ENCODE data around the gene RGL4. TPM values are rescaled to one million over a fixed set of nuclear protein-coding genes. Genes with fewer than 3 reads are reported as not detected.

The RGL4 gene
- total RNA-seq, 4 donors from 2014 or later = 0.27 TPM; not detected in 3

DNA sequence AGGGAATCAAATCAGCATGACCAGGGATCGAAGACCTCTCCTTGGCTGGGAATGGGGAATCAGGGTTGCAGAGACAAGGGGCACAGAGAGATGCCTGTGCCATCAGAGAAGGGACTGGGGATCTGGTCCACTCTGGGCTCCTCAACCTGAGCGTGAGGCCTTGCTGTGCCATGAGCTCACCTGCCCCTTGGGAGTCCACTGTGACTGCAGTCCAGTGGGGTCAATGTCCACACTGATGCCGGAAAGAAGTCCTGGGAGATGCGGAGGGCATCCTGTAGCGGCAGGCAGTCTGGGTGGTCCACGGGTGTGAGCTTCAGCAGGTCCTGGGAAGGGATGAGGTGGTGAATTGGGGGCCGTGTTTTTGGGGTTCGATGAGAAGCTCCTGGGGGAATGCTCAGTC lies 7.3 kb upstream of the RGL4 start:
- Histone ChIP-seq H3K27me3 (no peaks in the 10 kb centered on the region), H3K27ac (no peak overlapping the region), H3K4me3 (no peak overlapping the region), H3K9me3 (no peaks in the 10 kb centered on the region), H3K4me1 (peaks cover 0 to 33% (median 13%) of the 10 kb centered on the region in 3 donors), H3K36me3 (peaks cover 0 to 26% of the 10 kb centered on the region in 2 donors)
- TF ChIP-seq EP300 (IDR thresholded peaks at IDR 0.05) = no peak
- TF ChIP-seq, protein P1, sequence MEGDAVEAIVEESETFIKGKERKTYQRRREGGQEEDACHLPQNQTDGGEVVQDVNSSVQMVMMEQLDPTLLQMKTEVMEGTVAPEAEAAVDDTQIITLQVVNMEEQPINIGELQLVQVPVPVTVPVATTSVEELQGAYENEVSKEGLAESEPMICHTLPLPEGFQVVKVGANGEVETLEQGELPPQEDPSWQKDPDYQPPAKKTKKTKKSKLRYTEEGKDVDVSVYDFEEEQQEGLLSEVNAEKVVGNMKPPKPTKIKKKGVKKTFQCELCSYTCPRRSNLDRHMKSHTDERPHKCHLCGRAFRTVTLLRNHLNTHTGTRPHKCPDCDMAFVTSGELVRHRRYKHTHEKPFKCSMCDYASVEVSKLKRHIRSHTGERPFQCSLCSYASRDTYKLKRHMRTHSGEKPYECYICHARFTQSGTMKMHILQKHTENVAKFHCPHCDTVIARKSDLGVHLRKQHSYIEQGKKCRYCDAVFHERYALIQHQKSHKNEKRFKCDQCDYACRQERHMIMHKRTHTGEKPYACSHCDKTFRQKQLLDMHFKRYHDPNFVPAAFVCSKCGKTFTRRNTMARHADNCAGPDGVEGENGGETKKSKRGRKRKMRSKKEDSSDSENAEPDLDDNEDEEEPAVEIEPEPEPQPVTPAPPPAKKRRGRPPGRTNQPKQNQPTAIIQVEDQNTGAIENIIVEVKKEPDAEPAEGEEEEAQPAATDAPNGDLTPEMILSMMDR (IDR thresholded peaks at IDR 0.05) = no peak
- TF ChIP-seq POLR2AphosphoS5 (IDR thresholded peaks at IDR 0.05) = no peak
- TF ChIP-seq POLR2A (IDR thresholded peaks at IDR 0.05) = no peak
- 91 to 100% methylated on average over 1 to 4 of the region's 8 CpGs for WGBS, 2 donors (ENCODE audit: low coverage in 1 of 2)
- no peak for ATAC-seq

DNA sequence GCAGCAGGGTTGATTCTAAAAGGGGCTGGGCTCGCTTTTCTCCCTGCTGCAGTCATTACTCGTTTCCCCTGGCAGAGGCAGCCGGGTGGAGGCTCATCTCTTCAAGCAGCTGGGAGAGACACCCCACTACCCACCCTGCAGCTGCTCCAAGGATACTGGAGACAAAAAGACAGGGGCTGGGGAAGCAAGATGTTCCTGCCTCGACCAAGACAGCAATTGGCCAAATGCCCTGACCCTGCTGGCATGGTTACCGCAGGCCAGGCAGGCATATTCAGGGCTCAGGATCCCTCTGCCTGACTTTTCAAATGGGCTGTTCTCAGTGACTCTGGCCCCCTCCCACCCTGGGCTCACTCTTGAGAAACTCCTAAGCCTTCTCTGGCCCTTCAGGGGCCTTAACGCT lies 6.8 kb upstream of the RGL4 start:
- ATAC-seq = no peak
- no peak overlapping the region for H3K4me3 ChIP-seq
- H3K9me3 ChIP-seq = no peaks in the 10 kb centered on the region
- peaks cover 0 to 33% (median 13%) of the 10 kb centered on the region in 3 donors for H3K4me1 ChIP-seq
- no peak overlapping the region for H3K27ac ChIP-seq
- WGBS, 2 donors (ENCODE audit: low coverage in 1 of 2) = no CpG with 5 or more reads among the region's 6 CpGs
- peaks cover 0 to 26% of the 10 kb centered on the region in 2 donors for H3K36me3 ChIP-seq
- H3K27me3 ChIP-seq = no peaks in the 10 kb centered on the region
- no peak for TF ChIP-seq POLR2A (IDR thresholded peaks at IDR 0.05)
- TF ChIP-seq EP300 (IDR thresholded peaks at IDR 0.05) = no peak
- no peak for TF ChIP-seq POLR2AphosphoS5 (IDR thresholded peaks at IDR 0.05)
- TF ChIP-seq, protein P1 (IDR thresholded peaks at IDR 0.05) = no peak

DNA sequence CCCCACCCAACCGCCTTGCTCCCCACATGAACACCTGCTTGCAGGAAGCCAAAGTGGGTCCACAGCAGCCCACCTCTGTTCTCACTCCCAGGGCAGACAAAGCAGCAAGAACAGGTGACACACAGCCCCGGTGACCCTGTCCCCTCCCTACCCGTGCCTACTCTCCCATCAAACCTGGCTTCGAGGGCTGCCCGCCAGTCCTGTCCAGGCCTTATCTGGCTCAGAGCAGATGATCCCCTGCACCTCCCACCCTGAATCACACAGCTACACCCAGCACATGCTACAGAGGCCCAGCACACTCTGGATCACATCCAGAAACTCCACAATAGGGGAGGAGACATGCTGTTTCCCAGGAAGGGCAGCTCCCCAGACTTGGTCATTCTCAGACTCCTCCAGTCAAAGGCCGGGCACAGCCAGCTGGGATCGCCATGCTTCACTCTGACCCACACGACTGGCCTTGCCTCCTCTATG lies 6.2 kb upstream of the RGL4 start:
- WGBS, 2 donors (ENCODE audit: low coverage in 1 of 2) = 100% methylated on average over 1 of the region's 8 CpGs; no CpG with 5 or more reads in 1 of the 2 donors
- peak; percentile 16 for ATAC-seq
- H3K36me3 ChIP-seq = peaks cover 0 to 32% of the 10 kb centered on the region in 2 donors

DNA sequence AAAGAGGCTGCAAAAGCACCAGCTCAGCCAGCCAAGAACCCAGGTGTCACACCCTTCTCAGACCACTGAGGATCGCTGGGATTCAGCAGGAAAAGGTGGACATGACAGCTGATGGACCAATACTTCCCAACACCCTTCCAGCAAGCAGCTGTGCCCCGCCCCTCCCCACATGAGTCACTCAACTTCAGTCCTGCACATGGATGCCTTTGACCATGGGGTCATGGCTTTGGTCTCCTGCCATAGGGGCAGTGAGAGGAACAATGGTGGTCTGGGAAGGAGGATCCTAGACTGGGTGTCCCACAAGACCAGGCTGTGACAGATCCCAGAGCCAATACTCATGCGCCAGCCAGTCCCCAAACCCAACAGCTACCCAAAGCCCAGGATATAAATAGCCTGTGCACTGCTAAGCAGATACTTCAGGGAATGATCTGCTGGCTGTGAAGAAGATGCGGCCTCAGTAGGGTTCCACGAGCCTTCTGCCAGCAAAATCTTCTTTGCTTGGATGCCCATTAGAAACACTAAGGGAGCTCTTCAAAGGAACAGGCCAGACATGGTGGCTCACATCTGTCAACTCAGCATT lies 5.5 kb upstream of the RGL4 start:
- no peak overlapping the region for H3K27ac ChIP-seq
- WGBS, 2 donors (ENCODE audit: low coverage in 1 of 2) = 83 to 95% methylated on average over 1 to 3 of the region's 5 CpGs
- peaks cover 0 to 33% (median 13%) of the 10 kb centered on the region in 3 donors for H3K4me1 ChIP-seq
- H3K36me3 ChIP-seq = peaks cover 0 to 39% of the 10 kb centered on the region in 2 donors
- no peak overlapping the region for H3K4me3 ChIP-seq
- no peak for TF ChIP-seq EP300 (IDR thresholded peaks at IDR 0.05)
- TF ChIP-seq, protein P1 (IDR thresholded peaks at IDR 0.05) = no peak
- no peak for TF ChIP-seq POLR2AphosphoS5 (IDR thresholded peaks at IDR 0.05)
- TF ChIP-seq POLR2A (IDR thresholded peaks at IDR 0.05) = no peak
- ATAC-seq = no peak
- H3K27me3 ChIP-seq = no peaks in the 10 kb centered on the region
- no peaks in the 10 kb centered on the region for H3K9me3 ChIP-seq

More for the DNA sequence above, 6.2 kb upstream of the RGL4 start:
- Histone ChIP-seq H3K27me3 (no peaks in the 10 kb centered on the region), H3K27ac (no peak overlapping the region), H3K4me1 (peaks cover 0 to 33% (median 13%) of the 10 kb centered on the region in 3 donors), H3K4me3 (no peak overlapping the region), H3K9me3 (no peaks in the 10 kb centered on the region)
- TF ChIP-seq EP300 (IDR thresholded peaks at IDR 0.05) (no peak), POLR2AphosphoS5 (IDR thresholded peaks at IDR 0.05) (no peak), POLR2A (IDR thresholded peaks at IDR 0.05) (no peak)
- TF ChIP-seq, protein P1 (IDR thresholded peaks at IDR 0.05) = no peak
